ENCODE data around the gene KIT. TPM values are rescaled to one million over a fixed set of nuclear protein-coding genes. Genes with fewer than 3 reads are reported as not detected.

Gene KIT
- polyA plus RNA-seq, 1 donor (not counting 4 experiments of a cell fraction or from before 2014, with no cell fraction given) = 0.01 TPM

DNA sequence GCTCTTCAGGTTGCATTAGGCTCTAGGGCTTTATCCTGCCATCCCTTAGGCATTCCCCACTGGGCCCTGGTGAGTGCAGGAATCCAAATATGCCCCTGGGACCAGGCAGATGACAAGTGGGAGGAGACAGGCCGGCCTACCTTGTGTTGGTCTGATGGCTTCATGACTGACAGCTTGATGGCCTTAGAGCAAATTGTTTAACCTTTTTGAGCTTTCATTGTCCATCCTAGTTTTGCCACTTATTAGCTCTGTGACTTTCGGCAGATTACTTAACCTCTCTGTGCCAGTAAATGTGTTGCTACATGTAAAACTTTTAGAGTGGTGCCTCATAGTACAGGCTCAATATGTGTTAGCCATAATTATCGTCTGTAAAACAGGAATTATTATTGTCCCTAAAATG is 4.4 kb downstream of the KIT start:
- Histone ChIP-seq H3K79me2 (ENCODE audit: control insufficient read depth, insufficient read depth, low read length) (no peaks in the 10 kb centered on the region), H3K4me3 (ENCODE audit: control insufficient read depth in 2 of 3, extremely low read depth in 1 of 3, insufficient read depth in 2 of 3, low read depth in 1 of 3, low read length in 3 of 3) (no peak overlapping the region), H3K27ac (ENCODE audit: control insufficient read depth, insufficient read depth, low read length) (no peak overlapping the region), H3K4me1 (ENCODE audit: control insufficient read depth, extremely low read depth, insufficient read depth, low read length) (peaks cover 37% of the 10 kb centered on the region), H3K9ac (ENCODE audit: control insufficient read depth, extremely low read depth, insufficient read depth, low read length) (no peak overlapping the region), H3K36me3 (ENCODE audit: control insufficient read depth in 2 of 2, extremely low read depth in 1 of 2, insufficient read depth in 2 of 2, low read length in 2 of 2) (no peaks in the 10 kb centered on the region), H2AFZ (ENCODE audit: control insufficient read depth, low read length) (no peak overlapping the region), H3K9me1 (ENCODE audit: control insufficient read depth, extremely low read depth, insufficient read depth, low read length) (no peaks in the 10 kb centered on the region), H3K9me3 (ENCODE audit: control insufficient read depth, low read depth, low read length) (no peaks in the 10 kb centered on the region), H4K20me1 (ENCODE audit: control insufficient read depth, extremely low read depth, insufficient read depth, low read length) (no peaks in the 10 kb centered on the region), H3K4me2 (ENCODE audit: control insufficient read depth, extremely low read depth, insufficient read depth, low read depth, low read length) (no peak overlapping the region), H3K27me3 (ENCODE audit: control insufficient read depth, extremely low read depth, insufficient read depth, low read length) (peaks cover 29% of the 10 kb centered on the region)
- no peak for DNase-seq (ENCODE audit: low read depth, low spot score)
- peak; percentile 67 for FAIRE-seq
- dilution Hi-C loops (cut with MboI; ENCODE audit: extremely low pct_ligation_motif_present, low sequenced_read_pairs) = no loop called here
- no peak for TF ChIP-seq EZH2 (IDR thresholded peaks at IDR 0.05; ENCODE audit: low read length)
- TF ChIP-seq, protein P1, sequence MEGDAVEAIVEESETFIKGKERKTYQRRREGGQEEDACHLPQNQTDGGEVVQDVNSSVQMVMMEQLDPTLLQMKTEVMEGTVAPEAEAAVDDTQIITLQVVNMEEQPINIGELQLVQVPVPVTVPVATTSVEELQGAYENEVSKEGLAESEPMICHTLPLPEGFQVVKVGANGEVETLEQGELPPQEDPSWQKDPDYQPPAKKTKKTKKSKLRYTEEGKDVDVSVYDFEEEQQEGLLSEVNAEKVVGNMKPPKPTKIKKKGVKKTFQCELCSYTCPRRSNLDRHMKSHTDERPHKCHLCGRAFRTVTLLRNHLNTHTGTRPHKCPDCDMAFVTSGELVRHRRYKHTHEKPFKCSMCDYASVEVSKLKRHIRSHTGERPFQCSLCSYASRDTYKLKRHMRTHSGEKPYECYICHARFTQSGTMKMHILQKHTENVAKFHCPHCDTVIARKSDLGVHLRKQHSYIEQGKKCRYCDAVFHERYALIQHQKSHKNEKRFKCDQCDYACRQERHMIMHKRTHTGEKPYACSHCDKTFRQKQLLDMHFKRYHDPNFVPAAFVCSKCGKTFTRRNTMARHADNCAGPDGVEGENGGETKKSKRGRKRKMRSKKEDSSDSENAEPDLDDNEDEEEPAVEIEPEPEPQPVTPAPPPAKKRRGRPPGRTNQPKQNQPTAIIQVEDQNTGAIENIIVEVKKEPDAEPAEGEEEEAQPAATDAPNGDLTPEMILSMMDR (optimal IDR thresholded peaks at IDR 0.05 in 1 of 3, IDR thresholded peaks at IDR 0.05 in 1 of 3, conservative IDR thresholded peaks at IDR 0.05 in 1 of 3; ENCODE audit: extremely low read depth in 1 of 3, insufficient read depth in 2 of 3, low read length in 3 of 3) = no peak

DNA sequence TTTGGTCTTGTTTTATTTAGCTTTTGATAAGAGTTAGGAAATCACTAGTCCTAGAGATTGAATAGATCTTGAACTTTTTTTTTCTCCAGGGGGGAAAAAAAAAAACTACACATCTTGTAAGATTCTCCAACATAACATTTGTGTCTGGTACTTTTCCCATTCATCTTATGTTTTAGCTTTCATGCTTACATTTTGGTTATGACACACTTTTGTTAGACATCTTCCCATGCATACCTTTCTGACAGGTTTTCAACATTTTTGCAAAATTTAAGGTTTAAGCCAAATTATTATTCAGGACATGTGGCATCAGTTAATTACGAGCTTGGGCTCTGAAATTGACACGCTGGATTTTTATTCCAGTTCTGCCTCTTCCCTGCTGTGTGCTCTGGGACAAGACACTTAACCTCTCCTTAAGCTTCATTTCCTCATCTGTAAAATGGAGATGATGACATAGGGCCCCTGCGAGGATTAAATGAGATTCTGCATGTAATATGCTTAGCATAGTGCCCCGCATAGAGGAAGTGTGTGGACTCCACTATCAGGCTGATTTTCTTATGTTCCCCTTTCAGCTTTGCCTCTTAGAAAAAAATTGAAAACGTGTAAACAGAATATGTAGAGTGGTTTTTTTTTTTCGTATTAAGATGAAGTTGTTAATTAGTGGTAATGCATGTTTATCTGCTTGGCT is 5.3 kb downstream of the KIT start:
- FAIRE-seq (no peak), DNase-seq (ENCODE audit: low read depth, low spot score) (no peak)
- H3K9me1 ChIP-seq (ENCODE audit: control insufficient read depth, extremely low read depth, insufficient read depth, low read length) = no peaks in the 10 kb centered on the region
- H3K9me3 ChIP-seq (ENCODE audit: control insufficient read depth, low read depth, low read length) = no peaks in the 10 kb centered on the region
- H3K4me1 ChIP-seq (ENCODE audit: control insufficient read depth, extremely low read depth, insufficient read depth, low read length) = peaks cover 35% of the 10 kb centered on the region
- no peak overlapping the region for H2AFZ ChIP-seq (ENCODE audit: control insufficient read depth, low read length)
- H3K9ac ChIP-seq (ENCODE audit: control insufficient read depth, extremely low read depth, insufficient read depth, low read length) = no peak overlapping the region
- H3K27ac ChIP-seq (ENCODE audit: control insufficient read depth, insufficient read depth, low read length) = no peak overlapping the region
- no peaks in the 10 kb centered on the region for H3K79me2 ChIP-seq (ENCODE audit: control insufficient read depth, insufficient read depth, low read length)
- H3K27me3 ChIP-seq (ENCODE audit: control insufficient read depth, extremely low read depth, insufficient read depth, low read length) = peaks cover 19% of the 10 kb centered on the region
- no peak overlapping the region for H3K4me2 ChIP-seq (ENCODE audit: control insufficient read depth, extremely low read depth, insufficient read depth, low read depth, low read length)
- TF ChIP-seq, protein P1 (optimal IDR thresholded peaks at IDR 0.05 in 1 of 3, IDR thresholded peaks at IDR 0.05 in 1 of 3, conservative IDR thresholded peaks at IDR 0.05 in 1 of 3; ENCODE audit: extremely low read depth in 1 of 3, insufficient read depth in 2 of 3, low read length in 3 of 3) = no peak
- TF ChIP-seq EZH2 (IDR thresholded peaks at IDR 0.05; ENCODE audit: low read length) = no peak
- H3K36me3 ChIP-seq (ENCODE audit: control insufficient read depth in 2 of 2, extremely low read depth in 1 of 2, insufficient read depth in 2 of 2, low read length in 2 of 2) = no peaks in the 10 kb centered on the region
- H4K20me1 ChIP-seq (ENCODE audit: control insufficient read depth, extremely low read depth, insufficient read depth, low read length) = no peaks in the 10 kb centered on the region
- H3K4me3 ChIP-seq (ENCODE audit: control insufficient read depth in 2 of 3, extremely low read depth in 1 of 3, insufficient read depth in 2 of 3, low read depth in 1 of 3, low read length in 3 of 3) = no peak overlapping the region
- dilution Hi-C loops (cut with MboI; ENCODE audit: extremely low pct_ligation_motif_present, low sequenced_read_pairs) = no loop called here

All from keratinocyte (primary cell).